OCI-LY1 (cell line): ENCODE data around the gene SLC1A2.

Experiments used
- H2AFZ ChIP-seq: fragments of 200-600 bp; sonication (generic), shearing (Covaris generic); 2 replicates; pipeline ENCODE4 v1.6.0; 2014; ENCODE audit warnings: antibody characterized with exemption, mild to moderate bottlenecking, low read length
- H3F3A ChIP-seq: fragments of 200-600 bp; sonication (generic), shearing (Covaris generic); 2 replicates; pipeline ENCODE4 v1.6.0; 2014; ENCODE audit warnings: mild to moderate bottlenecking, antibody characterized with exemption, low read length, moderate library complexity; ENCODE audit not compliant: insufficient read depth
- H3K27ac ChIP-seq: fragments of 200-600 bp; sonication (generic); 2 replicates; pipeline ENCODE4 v1.5.1; 2014; ENCODE audit warnings: low read length, mixed run types, mild to moderate bottlenecking, low read depth; ENCODE audit not compliant: poor library complexity, severe bottlenecking
- H3K27me3 ChIP-seq: fragments of 200-600 bp; sonication (generic); 2 replicates; pipeline ENCODE4 v1.6.0; 2014; ENCODE audit warnings: antibody characterized with exemption, mild to moderate bottlenecking, low read length, moderate library complexity; ENCODE audit not compliant: insufficient read depth
- H3K36me3 ChIP-seq: fragments of 200-600 bp; sonication (generic); 2 replicates; pipeline ENCODE4 v1.6.1; 2014; ENCODE audit warnings: mild to moderate bottlenecking, antibody characterized with exemption, low read length, moderate library complexity, mixed read lengths; ENCODE audit not compliant: insufficient read depth
- H3K4me1 ChIP-seq: fragments of 200-600 bp; sonication (generic); 2 replicates; pipeline ENCODE4 v1.5.1; 2014; ENCODE audit warnings: mild to moderate bottlenecking, low read length, moderate library complexity; ENCODE audit not compliant: insufficient read depth, severe bottlenecking
- H3K4me2 ChIP-seq: fragments of 200-600 bp; sonication (generic), shearing (Covaris generic); 2 replicates; pipeline ENCODE4 v1.6.1; 2014; ENCODE audit warnings: low read length
- H3K4me3 ChIP-seq: fragments of 200-600 bp; sonication (generic); 2 replicates; pipeline ENCODE4 v1.5.1; 2014; ENCODE audit warnings: low read length, low read depth, mild to moderate bottlenecking, mixed read lengths; ENCODE audit not compliant: poor library complexity, severe bottlenecking
- H3K79me2 ChIP-seq: fragments of 200-600 bp; shearing (Covaris generic); 2 replicates; pipeline ENCODE4 v1.6.1; 2016; ENCODE audit warnings: mixed run types, low read length, mixed read lengths; ENCODE audit not compliant: insufficient read depth
- H3K9ac ChIP-seq: fragments of 200-600 bp; sonication (generic), shearing (Covaris generic); 2 replicates; pipeline ENCODE4 v1.6.1; 2014; ENCODE audit warnings: mild to moderate bottlenecking, low read length, mixed read lengths
- H3K9me2 ChIP-seq: fragments of 200-600 bp; sonication (generic), shearing (Covaris generic); 2 replicates; pipeline ENCODE4 v1.6.1; 2014; ENCODE audit warnings: low read depth, mild to moderate bottlenecking, low read length, mixed read lengths
- H3K9me3 ChIP-seq: fragments of 200-600 bp; shearing (Covaris generic); 2 replicates; pipeline ENCODE4 v1.6.1; 2014; ENCODE audit warnings: low read length, mixed read lengths
- H4K20me1 ChIP-seq: fragments of 200-600 bp; sonication (generic), shearing (Covaris generic); 2 replicates; pipeline ENCODE4 v1.6.0; 2016; ENCODE audit warnings: mild to moderate bottlenecking, low read length; ENCODE audit not compliant: insufficient read depth
- CTCF ChIP-seq: fragments of 200-600 bp; sonication (generic), shearing (Covaris generic); IDR thresholded peaks from 2 replicates; pipeline ENCODE4 v1.5.1; 2017; ENCODE audit warnings: mild to moderate bottlenecking, antibody characterized with exemption, low read length, moderate library complexity, mixed read lengths
- EZH2 ChIP-seq: fragments of 200-600 bp; sonication (generic), shearing (Covaris generic); IDR thresholded peaks from 2 replicates; pipeline ENCODE4 v1.8.0; 2017; ENCODE audit warnings: borderline replicate concordance, mixed run types, mild to moderate bottlenecking, antibody characterized with exemption, low read length, moderate library complexity, mixed read lengths

SLC1A2 gene

GRCh38 chr11:35330156-35330889 lies 89.0 kb downstream of the SLC1A2 start:
- no peak overlapping the region for H3K27ac ChIP-seq
- H3K4me3 ChIP-seq = no peak overlapping the region
- H3F3A ChIP-seq = no peaks in the 10 kb centered on the region
- no peak overlapping the region for H3K4me2 ChIP-seq
- TF ChIP-seq EZH2 = no peak
- no peak for TF ChIP-seq CTCF
- no peaks in the 10 kb centered on the region for H3K9me3 ChIP-seq
- H3K4me1 ChIP-seq = no peaks in the 10 kb centered on the region
- no peaks in the 10 kb centered on the region for H3K9me2 ChIP-seq
- H3K36me3 ChIP-seq = no peaks in the 10 kb centered on the region
- H4K20me1 ChIP-seq = no peaks in the 10 kb centered on the region
- H2AFZ ChIP-seq = no peak overlapping the region
- no peak overlapping the region for H3K9ac ChIP-seq
- H3K79me2 ChIP-seq = no peaks in the 10 kb centered on the region
- no peaks in the 10 kb centered on the region for H3K27me3 ChIP-seq

DNA sequence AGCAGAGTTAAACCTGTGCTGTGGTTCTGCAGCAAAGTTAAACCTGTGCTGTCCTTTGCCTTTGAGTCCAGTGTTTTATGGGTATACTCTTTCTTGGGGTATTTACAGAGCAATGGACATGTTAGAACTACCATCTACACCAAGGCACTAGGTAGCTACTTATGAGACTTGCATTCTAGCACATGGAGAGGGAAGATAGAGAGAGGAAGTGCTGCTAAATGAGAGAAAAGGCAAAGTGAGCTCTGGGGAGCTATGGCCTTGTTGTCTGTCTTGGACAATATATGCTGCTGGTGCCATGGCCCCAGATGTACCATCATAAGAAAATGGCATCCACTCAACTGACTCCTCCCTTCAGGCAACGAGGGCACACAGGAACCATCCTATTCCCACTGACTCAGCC lies 91.5 kb downstream of the SLC1A2 start:
- Histone ChIP-seq H3K36me3 (no peaks in the 10 kb centered on the region), H4K20me1 (no peaks in the 10 kb centered on the region)

GRCh38 chr11:35326266-35326879 lies 93.0 kb downstream of the SLC1A2 start:
- Histone ChIP-seq H3K4me1 (no peaks in the 10 kb centered on the region), H3K4me2 (no peak overlapping the region), H3K9ac (no peak overlapping the region), H2AFZ (no peak overlapping the region), H3K27me3 (no peaks in the 10 kb centered on the region), H3K36me3 (no peaks in the 10 kb centered on the region), H3K27ac (no peak overlapping the region), H3K9me3 (no peaks in the 10 kb centered on the region), H3F3A (no peaks in the 10 kb centered on the region), H3K79me2 (no peaks in the 10 kb centered on the region), H3K9me2 (no peaks in the 10 kb centered on the region), H3K4me3 (no peak overlapping the region), H4K20me1 (no peaks in the 10 kb centered on the region)
- TF ChIP-seq CTCF (no peak), EZH2 (no peak)

More for the DNA sequence above, 91.5 kb downstream of the SLC1A2 start:
- Histone ChIP-seq H3K9me2 (no peaks in the 10 kb centered on the region), H2AFZ (no peak overlapping the region), H3K79me2 (no peaks in the 10 kb centered on the region), H3F3A (no peaks in the 10 kb centered on the region), H3K9ac (no peak overlapping the region), H3K4me2 (no peak overlapping the region), H3K27me3 (no peaks in the 10 kb centered on the region), H3K9me3 (no peaks in the 10 kb centered on the region), H3K27ac (no peak overlapping the region), H3K4me1 (no peaks in the 10 kb centered on the region), H3K4me3 (no peak overlapping the region)
- TF ChIP-seq CTCF = no peak
- TF ChIP-seq EZH2 = no peak
